ENCODE results near the gene TRH.
"Not testable (repeated sequence)": the region's sequence is repeated elsewhere in the genome, so short reads cannot be mapped to it uniquely, and the experiment has no call there.

The TRH gene

GRCh38 chr3:130027437-130027836, 52.9 kb downstream of the TRH start:
- not testable (repeated sequence) for H3K23ac ChIP-seq (ENCODE audit: low read length); H3K79me1 ChIP-seq (ENCODE audit: low read length); H4K12ac ChIP-seq (ENCODE audit: low read depth, low read length); H3K18ac ChIP-seq (ENCODE audit: low read length); H3K79me2 ChIP-seq (ENCODE audit: control insufficient read depth, insufficient read depth, low read length, poor library complexity); H3K27me3 ChIP-seq (ENCODE audit: insufficient read depth, low read length); H3K4me2 ChIP-seq (ENCODE audit: low read length); H2AFZ ChIP-seq (ENCODE audit: insufficient read depth, low read length, poor library complexity); H3K9me3 ChIP-seq (ENCODE audit: insufficient read depth, low read depth, low read length); H3K4me3 ChIP-seq (ENCODE audit: low read depth, low read length); H4K8ac ChIP-seq (ENCODE audit: low read depth, low read length); H3K9ac ChIP-seq (ENCODE audit: low read length); H2AK5ac ChIP-seq (ENCODE audit: low read length); H4K91ac ChIP-seq (ENCODE audit: low read depth, low read length); H2BK12ac ChIP-seq (ENCODE audit: low read length); H2BK120ac ChIP-seq (ENCODE audit: insufficient read depth, low read length, poor library complexity); H2BK5ac ChIP-seq (ENCODE audit: low read depth, low read length, poor library complexity); H3K36me3 ChIP-seq (ENCODE audit: control insufficient read depth in 1 of 2, insufficient read depth in 2 of 2, low read length in 2 of 2); H3K4me1 ChIP-seq (ENCODE audit: control insufficient read depth in 1 of 2, insufficient read depth in 2 of 2, low read length in 2 of 2); DNase-seq; H3K14ac ChIP-seq (ENCODE audit: low read length); H3K4ac ChIP-seq (ENCODE audit: low read depth, low read length); H3K27ac ChIP-seq (ENCODE audit: low read depth, low read length)
- WGBS (ENCODE audit: extremely low coverage, insufficient coverage, insufficient read length), result no CpG with 5 or more reads among the region's 6 CpGs

All from trophoblast cell (in vitro differentiated cells and primary cell).